Measurements from ENCODE around the gene PRKCH.

- TF ChIP-seq CTCF (IDR thresholded peaks at IDR 0.05; ENCODE audit: borderline replicate concordance, extremely low read depth, low read length, poor library complexity, severe bottlenecking) (no peak), EZH2 (IDR thresholded peaks at IDR 0.05; ENCODE audit: borderline replicate concordance, low read depth, low read length, severe bottlenecking) (no peak)
Observed at GRCh38 chr14:61374284-61374683, 52.9 kb downstream of the PRKCH start.
